Raji (cell line): ENCODE results near the gene TGFBR3L.

Source experiments
- POLR2A ChIP-seq: IDR thresholded peaks from 2 replicates; pipeline ENCODE4 v1.6.1; 2011; ENCODE audit warnings: low read depth, low read length, control low read depth; ENCODE audit not compliant: insufficient read depth

Gene TGFBR3L

DNA sequence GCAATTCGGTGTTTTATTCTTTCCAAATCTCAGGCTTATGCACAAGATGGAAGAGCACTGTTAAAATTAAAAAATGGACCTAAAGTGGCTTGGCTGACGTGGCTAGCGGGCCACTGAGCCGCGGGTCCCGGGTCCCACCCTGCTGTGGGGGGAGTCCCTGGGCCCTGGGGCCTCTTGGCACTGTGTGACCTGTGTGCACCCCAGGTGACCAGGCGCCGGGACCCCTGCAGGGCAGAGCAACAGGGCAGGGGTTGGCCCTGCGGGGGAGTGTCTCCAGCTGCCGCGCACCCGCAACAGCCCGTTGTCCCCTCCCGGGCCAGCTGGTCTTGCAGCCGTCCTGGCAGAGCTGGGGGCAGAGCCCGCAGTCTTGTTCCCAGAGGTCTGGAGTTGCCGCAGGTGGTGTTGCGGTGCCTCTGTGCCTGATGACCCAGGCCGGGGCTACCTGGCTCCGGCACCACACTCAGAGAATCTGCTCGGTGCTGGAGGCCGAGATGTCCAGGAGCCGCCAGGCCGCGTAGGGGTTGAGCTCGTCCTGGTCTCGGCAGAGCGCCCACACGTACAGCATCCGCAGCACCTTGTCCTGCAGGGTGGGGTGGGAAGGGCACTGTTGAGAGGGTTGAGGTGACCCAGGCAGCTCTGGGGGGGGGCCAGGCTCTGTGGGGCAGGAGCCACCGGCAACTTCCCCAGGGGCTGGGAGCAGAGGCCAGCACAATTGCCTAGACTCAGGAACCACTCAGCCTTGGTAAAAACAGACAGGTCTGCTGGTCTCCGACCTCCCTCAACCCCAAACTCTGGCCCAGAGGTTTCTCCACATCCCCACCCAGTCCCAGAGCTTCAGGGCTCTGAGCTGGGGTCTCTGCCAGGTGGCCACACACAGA is 12.3 kb downstream of the TGFBR3L start:
- no peak for TF ChIP-seq POLR2A

DNA sequence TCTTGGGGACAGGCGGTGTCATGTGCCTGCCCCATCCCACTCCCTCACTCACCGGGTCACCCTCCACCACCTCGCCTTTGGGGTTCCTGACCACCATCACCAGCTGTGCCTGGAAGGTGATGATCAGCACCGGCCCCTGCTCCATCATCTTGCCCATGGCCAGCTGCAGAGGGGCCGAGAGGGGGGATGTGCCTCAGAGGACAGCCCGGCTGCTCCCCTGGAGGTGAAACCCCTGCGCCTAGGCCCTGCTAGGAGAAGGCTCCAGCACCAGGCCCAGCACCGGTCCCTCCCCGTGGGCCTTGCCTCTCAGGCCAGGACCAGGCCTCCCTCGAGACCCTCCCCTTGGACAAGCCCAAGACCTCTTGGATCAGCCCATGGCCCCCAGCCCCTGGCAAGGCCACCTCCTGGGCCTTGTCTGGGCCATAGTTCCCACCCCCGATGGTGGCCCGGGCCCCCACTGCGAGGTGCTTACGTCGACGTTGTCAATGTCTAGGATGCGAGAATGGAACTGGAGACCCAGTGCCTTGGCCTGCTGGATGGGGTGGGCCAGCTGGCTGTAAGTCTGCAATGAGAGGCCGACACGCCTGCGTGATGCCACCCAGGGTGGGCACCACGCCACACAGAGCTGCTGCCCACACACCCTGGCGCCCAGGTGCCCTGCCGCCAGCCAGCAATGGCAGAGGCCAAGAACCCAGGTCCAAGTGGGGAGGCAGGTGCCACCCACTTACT is 13.1 kb downstream of the TGFBR3L start:
- TF ChIP-seq POLR2A, result no peak

GRCh38 chr19:7928334-7928706 is 13.7 kb downstream of the TGFBR3L start:
- no peak for TF ChIP-seq POLR2A

- TF ChIP-seq POLR2A, result no peak
Observed at GRCh38 chr19:7928741-7929701, 14.4 kb downstream of the TGFBR3L start.

GRCh38 chr19:7930765-7931164 is 16.1 kb downstream of the TGFBR3L start:
- no peak for TF ChIP-seq POLR2A

DNA sequence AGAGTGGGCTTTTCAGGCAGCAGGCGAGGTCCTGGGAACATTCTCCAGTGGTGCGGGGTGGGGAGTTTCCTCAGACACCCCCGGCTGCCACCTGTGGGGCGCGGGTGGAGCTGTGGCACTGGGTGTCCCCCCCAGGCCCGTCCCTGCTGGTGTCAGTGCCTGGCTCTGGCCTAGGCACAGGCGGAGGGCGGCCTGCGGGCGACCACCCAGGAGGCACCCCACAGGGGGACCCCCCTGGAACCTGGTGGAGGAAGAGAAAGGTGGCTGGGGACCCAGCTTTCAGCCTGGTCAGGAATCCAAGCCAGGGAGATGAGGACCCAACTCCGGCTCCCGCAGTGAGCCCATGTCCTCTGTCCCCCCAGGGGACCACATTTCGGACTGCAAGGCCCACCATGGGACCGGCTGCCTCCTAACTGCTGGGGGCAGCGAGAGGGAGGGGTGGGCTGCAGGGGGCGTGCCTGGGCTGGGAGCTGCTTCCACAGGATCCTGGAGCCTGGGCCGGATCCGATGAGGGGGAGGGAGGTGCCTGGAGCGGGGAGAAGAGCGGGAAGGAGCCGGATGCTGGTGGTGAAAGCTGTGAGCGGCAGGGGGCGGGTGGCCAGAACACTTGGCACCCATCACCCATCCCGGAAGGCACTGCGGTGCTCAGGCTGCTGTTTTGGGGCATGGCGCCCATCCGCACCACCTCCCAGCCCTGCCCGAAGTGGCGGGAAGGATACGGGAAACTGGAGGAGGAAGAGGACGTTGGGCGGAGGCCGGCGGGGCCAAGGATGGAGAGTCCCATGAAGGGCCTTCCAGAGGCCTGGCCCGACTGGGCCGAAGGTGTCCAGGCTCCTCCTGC is 16.8 kb downstream of the TGFBR3L start:
- no peak for TF ChIP-seq POLR2A

DNA sequence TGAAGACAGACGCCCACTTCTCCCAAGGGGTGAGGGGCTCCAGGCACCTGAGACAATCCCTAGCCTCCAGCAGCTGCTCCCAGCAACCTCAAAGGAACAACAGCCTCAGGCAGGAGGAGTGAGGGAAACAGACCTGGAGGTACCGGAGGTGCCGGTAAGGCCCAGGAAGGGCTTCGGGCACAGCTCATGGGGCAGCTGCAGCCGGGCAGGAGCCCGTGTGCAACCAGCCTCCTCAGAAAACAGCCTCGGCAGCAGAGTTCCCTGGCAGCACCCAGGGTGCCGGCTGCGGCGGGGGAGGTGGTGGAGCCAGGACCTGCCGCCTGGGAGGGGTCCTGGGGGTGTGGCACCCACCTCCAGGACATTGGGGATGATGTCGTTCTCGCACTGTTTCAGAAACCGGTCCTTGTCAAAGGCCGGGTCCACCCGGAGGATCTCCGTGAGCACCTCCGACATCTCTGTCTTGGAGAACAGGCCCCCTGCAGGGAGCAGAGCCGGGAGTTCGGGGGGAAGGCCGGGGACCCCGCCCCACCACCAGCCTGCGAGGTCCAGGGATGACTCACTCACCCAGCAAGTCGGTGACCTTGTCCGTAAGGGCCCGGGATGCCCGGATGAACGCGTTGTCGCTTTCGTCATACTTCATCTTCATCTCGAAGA is 17.8 kb downstream of the TGFBR3L start:
- TF ChIP-seq POLR2A, result no peak

DNA sequence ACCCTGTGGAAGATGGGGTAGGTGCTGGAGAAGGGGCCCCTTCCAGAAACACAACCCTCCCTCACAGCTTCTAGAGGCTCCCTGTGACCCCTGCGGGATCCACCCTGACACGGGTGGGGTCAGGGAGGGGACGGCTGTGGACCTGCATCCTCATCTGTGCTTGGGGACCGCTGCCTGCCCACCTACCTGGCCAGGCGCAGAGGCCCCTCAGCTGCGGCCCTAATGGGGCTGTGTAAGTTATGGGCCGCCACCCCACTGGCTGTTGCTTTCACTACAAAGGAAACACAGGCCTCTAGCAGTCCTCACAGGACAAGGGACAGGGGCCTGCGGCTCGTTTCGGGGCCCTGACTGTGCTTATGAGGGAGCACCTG is 18.3 kb downstream of the TGFBR3L start:
- TF ChIP-seq POLR2A, result no peak

DNA sequence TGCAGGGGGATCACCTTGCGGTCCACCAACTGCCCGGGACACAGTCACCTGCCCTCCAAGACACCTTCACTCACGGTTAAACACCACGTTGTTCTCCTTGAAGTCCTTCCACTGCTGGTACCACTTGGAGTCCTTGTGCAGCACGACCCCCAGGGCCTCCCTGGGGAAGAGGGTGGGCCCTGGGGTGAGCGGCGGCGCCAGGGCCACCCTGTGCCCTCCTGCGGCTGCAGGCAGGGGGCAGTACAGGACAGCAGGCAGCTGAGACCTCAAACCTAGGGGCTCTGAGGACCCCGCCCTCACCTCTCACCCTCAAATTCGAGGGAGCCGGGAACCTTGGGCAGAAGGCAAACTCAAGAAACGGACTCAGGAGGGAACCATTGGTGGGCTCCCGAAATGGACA is 18.8 kb downstream of the TGFBR3L start:
- no peak for TF ChIP-seq POLR2A

DNA sequence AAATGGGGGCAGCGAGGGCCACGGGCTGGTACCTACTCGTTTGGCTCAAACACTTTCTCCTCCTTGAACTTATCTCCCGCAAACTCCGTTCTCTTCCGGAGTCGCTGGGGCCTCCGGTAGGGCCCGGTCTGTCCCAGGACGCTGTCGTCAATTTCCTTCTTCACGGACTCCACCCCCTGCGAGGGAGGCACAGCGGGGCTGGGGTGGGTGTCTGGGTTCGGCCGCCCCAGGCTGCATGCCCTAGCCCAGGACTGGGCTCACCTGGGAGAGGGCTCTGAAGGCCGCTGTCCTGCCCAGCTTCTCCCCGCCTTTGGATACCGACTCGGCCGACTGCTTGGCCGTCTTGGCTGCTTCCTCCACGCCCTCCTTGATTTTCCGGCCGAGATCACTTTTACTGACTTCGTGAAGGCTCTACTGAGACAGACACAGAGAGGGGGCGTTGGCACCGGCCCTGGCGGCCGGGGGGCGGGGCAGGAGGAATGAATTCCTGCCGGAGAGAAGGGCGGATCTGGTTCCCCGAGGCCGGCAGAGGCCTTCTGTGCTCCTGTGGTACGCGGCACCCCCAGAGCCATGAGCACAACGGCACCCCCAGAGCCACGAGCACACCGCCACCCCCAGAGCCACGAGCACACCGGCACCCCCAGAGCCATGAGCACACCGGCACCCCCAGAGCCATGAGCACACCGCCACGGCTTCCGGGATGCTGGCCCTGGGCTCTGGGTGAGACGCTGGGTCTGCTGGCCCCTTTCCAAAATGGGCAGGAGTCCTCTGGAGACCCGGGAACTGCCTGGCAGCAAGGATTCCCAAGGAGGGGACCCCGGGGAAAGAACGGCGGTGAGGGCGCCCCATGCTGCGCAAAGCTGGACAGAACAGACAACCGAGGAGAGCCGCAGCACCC is 19.4 kb downstream of the TGFBR3L start:
- no peak for TF ChIP-seq POLR2A

DNA sequence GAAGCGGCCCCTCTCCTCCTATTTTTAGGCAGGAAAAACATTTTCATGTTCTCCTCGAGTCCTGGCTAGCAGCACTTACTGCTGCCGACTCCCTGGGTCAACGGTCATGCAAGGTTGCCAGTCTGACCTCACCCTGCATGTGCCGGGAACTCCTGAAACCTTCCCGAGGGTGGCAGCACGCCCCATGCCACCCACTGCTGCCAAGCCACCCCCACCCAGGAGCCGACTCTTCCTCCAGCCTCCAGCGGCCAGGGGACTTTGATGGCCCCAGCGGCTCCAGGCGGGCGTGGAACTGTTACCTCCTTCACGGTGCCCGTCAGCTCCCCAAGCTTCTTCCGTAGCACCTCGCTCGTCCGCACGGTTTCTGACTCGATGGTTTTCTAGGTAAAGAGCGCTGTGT is 20.1 kb downstream of the TGFBR3L start:
- TF ChIP-seq POLR2A, result no peak

DNA sequence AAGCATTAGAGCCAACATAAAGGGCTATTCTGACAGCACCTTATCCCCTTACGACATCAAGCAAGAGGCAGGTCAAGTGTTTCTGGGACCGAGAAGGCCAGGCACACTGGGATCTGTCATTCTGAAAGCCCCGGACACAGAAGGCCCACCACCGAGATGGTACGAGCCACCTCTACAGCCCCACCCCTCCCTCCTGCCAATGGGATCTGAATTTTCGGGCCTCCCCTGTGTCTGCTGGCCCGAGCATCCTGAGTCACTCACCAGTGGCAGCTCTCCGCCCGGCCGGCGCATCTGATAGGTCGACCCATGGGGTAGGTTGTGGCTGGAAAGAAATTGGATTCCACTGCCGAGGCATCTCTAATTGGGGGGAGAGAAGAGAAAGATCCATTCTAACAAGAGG is 26.2 kb downstream of the TGFBR3L start:
- no peak for TF ChIP-seq POLR2A

DNA sequence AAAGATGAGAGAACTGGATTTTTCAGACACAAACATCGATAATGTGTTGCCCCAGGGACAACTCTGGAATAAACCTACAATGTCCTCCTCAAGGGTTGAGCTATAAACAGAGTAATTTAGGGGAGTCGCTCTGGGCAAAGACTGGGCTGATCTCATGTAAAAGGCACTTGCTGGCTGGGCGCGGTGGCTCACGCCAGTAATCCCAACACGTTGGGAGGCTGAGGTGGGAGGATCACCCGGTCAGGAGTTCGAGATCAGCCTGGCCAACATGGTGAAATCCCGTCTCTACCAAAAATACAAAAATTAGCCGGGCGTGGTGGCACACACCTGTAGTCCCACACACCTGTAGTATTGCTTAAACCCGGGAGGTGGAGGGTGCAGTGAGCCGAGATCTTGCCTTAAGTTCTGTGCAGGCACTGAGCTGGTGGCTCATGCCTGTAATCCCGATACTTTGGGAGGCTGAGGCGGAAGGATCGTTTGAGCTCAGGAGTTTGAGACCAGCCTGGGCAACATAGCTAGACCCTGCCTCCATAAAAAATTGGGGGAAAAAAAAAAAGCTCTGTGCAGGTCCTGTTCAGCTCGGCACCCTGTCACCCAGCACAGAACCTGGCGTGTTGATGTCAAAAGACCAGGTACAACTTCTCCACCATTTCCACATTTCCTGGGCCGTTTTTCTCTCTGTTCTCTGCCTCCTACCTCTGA is 27.4 kb downstream of the TGFBR3L start:
- no peak for TF ChIP-seq POLR2A

DNA sequence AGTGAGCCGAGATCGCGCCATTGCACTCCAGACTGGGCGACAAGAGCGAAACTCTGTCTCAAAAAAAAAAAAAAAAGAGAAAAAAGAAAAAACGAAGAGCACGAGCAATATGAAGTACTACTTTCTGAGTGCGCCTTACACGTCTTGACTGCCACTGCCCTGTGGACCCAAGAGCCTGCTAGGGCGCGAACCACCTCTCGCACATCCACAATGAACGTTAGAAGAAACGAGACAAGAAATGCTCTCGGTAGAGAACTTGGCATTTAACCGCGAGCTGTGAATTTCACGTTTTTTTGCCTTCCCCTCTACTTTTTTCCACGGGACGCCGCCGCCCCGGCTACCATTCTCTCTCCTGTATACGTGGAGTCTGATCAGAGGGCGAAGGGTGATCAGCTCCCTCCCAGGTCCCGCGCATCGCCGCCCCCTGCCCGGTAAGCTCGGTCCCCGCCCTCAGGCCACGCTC is 28.4 kb downstream of the TGFBR3L start:
- TF ChIP-seq POLR2A, result no peak
